Stimulated activated CD8-positive, alpha-beta memory T cell treated with anti-CD3 and anti-CD28 coated beads, Interleukin-4, amount 100 ng/mL, for 4 hours (primary cell): Measurements from ENCODE around the gene NUP93.

Experiments
- DNase-seq, 2 donors: peaks; one replicate each; pipeline ENCODE4 v3.0.0-alpha.2; 2020; ENCODE audit warnings: low read depth in 2 of 2, low spot score in 1 of 2

Gene NUP93

GRCh38 chr16:56741399-56741798, 11.5 kb downstream of the NUP93 start:
- no peak for DNase-seq

GRCh38 chr16:56742030-56742984, 12.4 kb downstream of the NUP93 start:
- no peak for DNase-seq

GRCh38 chr16:56743840-56744239, 13.9 kb downstream of the NUP93 start:
- DNase-seq, result no peak

GRCh38 chr16:56744996-56745640, 15.2 kb downstream of the NUP93 start:
- no peak for DNase-seq

- DNase-seq, result no peak
These were observed 17.6 kb downstream of the NUP93 start for GRCh38 chr16:56747486-56748045.

- DNase-seq, result no peak
These were observed 18.3 kb downstream of the NUP93 start for GRCh38 chr16:56748191-56748590.

GRCh38 chr16:56748826-56749225, 18.9 kb downstream of the NUP93 start:
- no peak for DNase-seq

- DNase-seq, result no peak
These were observed 20.0 kb downstream of the NUP93 start for GRCh38 chr16:56749672-56750491.

- DNase-seq, result no peak
These were observed 23.5 kb downstream of the NUP93 start for GRCh38 chr16:56753410-56753809.

GRCh38 chr16:56755038-56755437, 25.1 kb downstream of the NUP93 start:
- DNase-seq, result no peak

- no peak for DNase-seq
These were observed 28.5 kb downstream of the NUP93 start for GRCh38 chr16:56758432-56758831.

- no peak for DNase-seq
These were observed 29.0 kb downstream of the NUP93 start for GRCh38 chr16:56758930-56759329.

GRCh38 chr16:56763291-56763916, 33.5 kb downstream of the NUP93 start:
- DNase-seq, result no peak

- no peak for DNase-seq
These were observed 34.9 kb downstream of the NUP93 start for GRCh38 chr16:56764835-56765234.

- no peak for DNase-seq
These were observed 36.0 kb downstream of the NUP93 start for GRCh38 chr16:56765949-56766348.

- no peak for DNase-seq
These were observed 37.1 kb downstream of the NUP93 start for GRCh38 chr16:56767024-56767423.

- no peak for DNase-seq
These were observed 39.7 kb downstream of the NUP93 start for GRCh38 chr16:56769677-56770076.

GRCh38 chr16:56771558-56772279, 41.8 kb downstream of the NUP93 start:
- DNase-seq, result no peak

- no peak for DNase-seq
These were observed 43.6 kb downstream of the NUP93 start for GRCh38 chr16:56773532-56773931.

GRCh38 chr16:56774016-56774680, 44.2 kb downstream of the NUP93 start:
- no peak for DNase-seq
